PC-9 (cell line): ENCODE data around the gene IFT122.

Experiments
- CTCF ChIP-seq: fragments of 200-600 bp; sonication (generic); conservative IDR thresholded peaks from 2 replicates; pipeline ENCODE4 v1.6.1; 2017; ENCODE audit warnings: mixed run types, antibody characterized with exemption, mild to moderate bottlenecking, moderate library complexity
- EZH2 ChIP-seq: fragments of 200-600 bp; sonication (generic); IDR thresholded peaks from 2 replicates; pipeline ENCODE4 v1.8.0; 2017; ENCODE audit warnings: antibody characterized with exemption, low read depth

- no peak for TF ChIP-seq CTCF
- no peak for TF ChIP-seq EZH2
Measured at GRCh38 chr3:129524081-129524480, 84.1 kb downstream of the IFT122 start.
